SU-DHL-6 (cell line): ENCODE results near the gene UBQLN1.

Experiments
- EZH2phosphoT487 ChIP-seq: fragments of 200-600 bp; sonication (generic), shearing (Covaris generic); conservative IDR thresholded peaks from 2 replicates; pipeline ENCODE4 v1.6.1; 2018; ENCODE audit warnings: mild to moderate bottlenecking, antibody characterized with exemption, low read length, moderate library complexity, mixed read lengths
- TF ChIP-seq, protein P1 (sequence below): fragments of 200-600 bp; sonication (generic); IDR thresholded peaks from one replicate; pipeline ENCODE4 v1.5.1; 2017; ENCODE audit warnings: antibody characterized with exemption, mild to moderate bottlenecking, low read length, moderate library complexity; ENCODE audit not compliant: insufficient read depth, poor library complexity, severe bottlenecking

DNA sequence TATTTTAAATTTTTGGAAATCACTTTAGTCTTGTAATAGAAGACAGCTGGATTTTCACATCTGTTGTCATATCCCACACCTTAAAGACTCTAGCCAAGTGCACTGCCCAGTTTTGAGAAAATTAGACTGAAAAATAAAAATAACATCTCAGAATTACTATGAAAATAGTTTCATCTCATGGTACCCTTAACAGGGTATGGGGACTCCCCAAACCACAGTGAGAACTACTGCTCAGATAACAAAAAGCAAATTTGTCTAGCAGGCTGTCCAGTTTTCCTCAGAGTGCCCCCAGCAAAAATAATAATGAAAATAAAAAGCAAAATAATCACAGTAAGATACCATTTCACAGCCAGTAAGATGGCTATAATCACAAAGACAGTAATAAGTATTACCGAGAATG lies 6.5 kb downstream of the UBQLN1 start:
- TF ChIP-seq, protein P1, sequence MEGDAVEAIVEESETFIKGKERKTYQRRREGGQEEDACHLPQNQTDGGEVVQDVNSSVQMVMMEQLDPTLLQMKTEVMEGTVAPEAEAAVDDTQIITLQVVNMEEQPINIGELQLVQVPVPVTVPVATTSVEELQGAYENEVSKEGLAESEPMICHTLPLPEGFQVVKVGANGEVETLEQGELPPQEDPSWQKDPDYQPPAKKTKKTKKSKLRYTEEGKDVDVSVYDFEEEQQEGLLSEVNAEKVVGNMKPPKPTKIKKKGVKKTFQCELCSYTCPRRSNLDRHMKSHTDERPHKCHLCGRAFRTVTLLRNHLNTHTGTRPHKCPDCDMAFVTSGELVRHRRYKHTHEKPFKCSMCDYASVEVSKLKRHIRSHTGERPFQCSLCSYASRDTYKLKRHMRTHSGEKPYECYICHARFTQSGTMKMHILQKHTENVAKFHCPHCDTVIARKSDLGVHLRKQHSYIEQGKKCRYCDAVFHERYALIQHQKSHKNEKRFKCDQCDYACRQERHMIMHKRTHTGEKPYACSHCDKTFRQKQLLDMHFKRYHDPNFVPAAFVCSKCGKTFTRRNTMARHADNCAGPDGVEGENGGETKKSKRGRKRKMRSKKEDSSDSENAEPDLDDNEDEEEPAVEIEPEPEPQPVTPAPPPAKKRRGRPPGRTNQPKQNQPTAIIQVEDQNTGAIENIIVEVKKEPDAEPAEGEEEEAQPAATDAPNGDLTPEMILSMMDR: no peak
- no peak for TF ChIP-seq EZH2phosphoT487
